BE2C (cell line): ENCODE data around the gene RPL27A.

Experiments used
- DNase-seq: peaks from one replicate; pipeline ENCODE4 v3.0.0-alpha.2; 2020
- H3K27me3 ChIP-seq: fragments of 250-450 bp; sonication (Bioruptor Pico); 2 replicates; pipeline ENCODE4 v1.5.1; 2020; ENCODE audit warnings: mild to moderate bottlenecking
- H3K36me3 ChIP-seq: fragments of 250-450 bp; sonication (Bioruptor Pico); 2 replicates; pipeline ENCODE4 v1.5.1; 2020; ENCODE audit warnings: mild to moderate bottlenecking
- H3K4me1 ChIP-seq: fragments of 250-450 bp; sonication (Bioruptor Pico); 2 replicates; pipeline ENCODE4 v1.5.1; 2020
- H3K4me3 ChIP-seq: 2 replicates; pipeline ENCODE4 v1.5.1; 2011; ENCODE audit warnings: low read depth, low read length
- H3K9me3 ChIP-seq: fragments of 250-450 bp; sonication (Bioruptor Pico); 2 replicates; pipeline ENCODE4 v1.5.1; 2020
- TF ChIP-seq, protein P1 (sequence below): IDR thresholded peaks from 2 replicates; pipeline ENCODE4 v1.5.1; 2012; ENCODE audit warnings: mild to moderate bottlenecking, low read depth, low read length

RPL27A gene

DNA sequence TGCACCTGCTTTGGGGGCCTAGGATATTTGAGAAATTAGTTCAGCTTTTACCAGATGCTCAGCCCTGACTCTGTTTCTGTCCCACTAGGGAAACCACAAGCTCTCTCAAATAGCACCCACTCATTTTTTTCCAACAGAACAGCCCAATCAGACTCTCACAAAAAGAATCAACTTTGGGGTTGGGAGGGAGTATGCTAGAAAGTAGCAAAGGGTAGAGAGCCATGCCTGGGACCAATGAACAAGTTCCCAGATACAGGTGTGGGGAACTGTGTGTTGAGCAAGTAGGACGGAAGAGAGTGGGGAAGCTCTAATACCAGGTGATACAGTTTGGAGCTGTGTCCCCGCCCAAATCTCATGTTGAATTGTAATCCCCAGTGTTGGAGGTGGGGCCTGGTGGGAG, 41.3 kb upstream of the RPL27A start:
- no peak for DNase-seq
- TF ChIP-seq, protein P1, sequence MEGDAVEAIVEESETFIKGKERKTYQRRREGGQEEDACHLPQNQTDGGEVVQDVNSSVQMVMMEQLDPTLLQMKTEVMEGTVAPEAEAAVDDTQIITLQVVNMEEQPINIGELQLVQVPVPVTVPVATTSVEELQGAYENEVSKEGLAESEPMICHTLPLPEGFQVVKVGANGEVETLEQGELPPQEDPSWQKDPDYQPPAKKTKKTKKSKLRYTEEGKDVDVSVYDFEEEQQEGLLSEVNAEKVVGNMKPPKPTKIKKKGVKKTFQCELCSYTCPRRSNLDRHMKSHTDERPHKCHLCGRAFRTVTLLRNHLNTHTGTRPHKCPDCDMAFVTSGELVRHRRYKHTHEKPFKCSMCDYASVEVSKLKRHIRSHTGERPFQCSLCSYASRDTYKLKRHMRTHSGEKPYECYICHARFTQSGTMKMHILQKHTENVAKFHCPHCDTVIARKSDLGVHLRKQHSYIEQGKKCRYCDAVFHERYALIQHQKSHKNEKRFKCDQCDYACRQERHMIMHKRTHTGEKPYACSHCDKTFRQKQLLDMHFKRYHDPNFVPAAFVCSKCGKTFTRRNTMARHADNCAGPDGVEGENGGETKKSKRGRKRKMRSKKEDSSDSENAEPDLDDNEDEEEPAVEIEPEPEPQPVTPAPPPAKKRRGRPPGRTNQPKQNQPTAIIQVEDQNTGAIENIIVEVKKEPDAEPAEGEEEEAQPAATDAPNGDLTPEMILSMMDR = no peak
- no peaks in the 10 kb centered on the region for H3K36me3 ChIP-seq

DNA sequence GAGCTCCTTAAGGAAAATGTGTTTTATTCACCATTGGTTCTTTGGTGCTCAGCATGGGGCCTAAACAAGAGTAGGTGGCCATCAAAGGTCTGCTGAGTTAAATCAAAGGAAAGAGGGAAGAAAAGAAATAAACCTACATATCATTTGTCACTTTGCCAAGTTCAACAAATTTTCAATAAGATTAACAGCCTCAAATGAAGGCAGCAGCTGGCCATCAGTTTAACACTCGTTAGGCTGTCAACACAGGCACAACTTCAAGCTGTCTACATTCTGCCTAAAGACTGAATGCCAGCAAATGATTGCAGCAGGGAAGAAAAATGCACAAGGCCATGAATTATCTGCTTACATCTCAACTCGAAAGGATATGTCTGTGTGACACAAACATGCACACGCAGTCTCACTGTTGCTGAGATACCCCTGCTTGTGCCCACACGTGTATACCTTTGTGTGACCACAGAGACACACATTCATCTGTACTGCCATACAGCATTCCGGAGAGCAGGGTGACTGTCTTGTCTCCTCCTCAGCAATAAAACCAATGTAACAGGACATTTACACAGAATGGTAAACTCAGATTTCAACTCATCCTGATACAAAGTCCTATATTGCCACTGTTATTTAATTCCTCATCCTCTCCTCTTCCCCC, 40.3 kb upstream of the RPL27A start:
- Histone ChIP-seq H3K4me3 (no peak overlapping the region), H3K9me3 (no peaks in the 10 kb centered on the region), H3K27me3 (no peaks in the 10 kb centered on the region), H3K36me3 (no peaks in the 10 kb centered on the region), H3K4me1 (no peaks in the 10 kb centered on the region)
- TF ChIP-seq, protein P1 = no peak
- no peak for DNase-seq

More for the DNA sequence above, 41.3 kb upstream of the RPL27A start:
- H3K4me1 ChIP-seq = no peaks in the 10 kb centered on the region
- H3K27me3 ChIP-seq = no peaks in the 10 kb centered on the region
- H3K9me3 ChIP-seq = no peaks in the 10 kb centered on the region
- no peak overlapping the region for H3K4me3 ChIP-seq

DNA sequence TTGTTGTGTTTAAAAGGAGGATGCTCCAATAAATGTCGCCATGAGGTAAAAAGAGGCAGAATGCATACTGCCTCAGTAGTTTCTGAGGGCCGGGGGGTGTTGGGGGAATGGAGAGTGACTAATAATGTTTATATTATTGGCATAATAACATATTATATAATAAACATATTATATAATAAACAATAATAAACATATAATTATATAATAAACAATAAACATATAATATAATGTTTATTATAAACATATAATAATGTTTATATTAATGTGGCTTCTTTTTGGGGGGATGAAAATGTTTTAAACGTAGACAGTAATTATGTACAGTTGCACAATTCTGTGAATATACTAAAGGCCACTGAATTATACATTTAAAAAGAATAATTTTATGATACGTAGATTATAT, 35.7 kb upstream of the RPL27A start:
- no peaks in the 10 kb centered on the region for H3K36me3 ChIP-seq
- TF ChIP-seq, protein P1 = no peak
- no peaks in the 10 kb centered on the region for H3K9me3 ChIP-seq

DNA sequence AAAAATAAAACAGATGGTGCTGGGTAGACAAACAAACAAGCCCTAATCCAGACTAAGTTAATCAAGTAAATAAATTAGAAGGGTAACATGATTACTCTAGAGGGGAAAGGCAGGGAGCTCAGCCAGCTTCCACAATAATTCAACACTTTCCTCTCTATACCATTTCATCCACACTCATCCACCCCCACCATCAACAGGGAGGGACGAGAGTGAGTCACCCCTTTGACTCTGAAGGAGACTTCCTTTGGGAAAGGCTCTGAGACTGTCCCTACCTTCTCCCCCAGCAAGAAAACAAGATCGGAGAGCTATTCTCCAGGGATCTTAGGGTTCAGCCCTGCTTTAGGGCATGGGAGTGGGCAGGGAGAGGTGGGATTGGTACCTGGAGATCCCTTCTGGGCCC, 33.2 kb upstream of the RPL27A start:
- Histone ChIP-seq H3K4me3 (no peak overlapping the region), H3K36me3 (no peaks in the 10 kb centered on the region), H3K4me1 (no peaks in the 10 kb centered on the region), H3K27me3 (no peaks in the 10 kb centered on the region), H3K9me3 (no peaks in the 10 kb centered on the region)
- TF ChIP-seq, protein P1 = no peak
- DNase-seq = no peak

More for the DNA sequence above, 35.7 kb upstream of the RPL27A start:
- no peak for DNase-seq
- H3K4me3 ChIP-seq = no peak overlapping the region
- H3K4me1 ChIP-seq = no peaks in the 10 kb centered on the region
- no peaks in the 10 kb centered on the region for H3K27me3 ChIP-seq

DNA sequence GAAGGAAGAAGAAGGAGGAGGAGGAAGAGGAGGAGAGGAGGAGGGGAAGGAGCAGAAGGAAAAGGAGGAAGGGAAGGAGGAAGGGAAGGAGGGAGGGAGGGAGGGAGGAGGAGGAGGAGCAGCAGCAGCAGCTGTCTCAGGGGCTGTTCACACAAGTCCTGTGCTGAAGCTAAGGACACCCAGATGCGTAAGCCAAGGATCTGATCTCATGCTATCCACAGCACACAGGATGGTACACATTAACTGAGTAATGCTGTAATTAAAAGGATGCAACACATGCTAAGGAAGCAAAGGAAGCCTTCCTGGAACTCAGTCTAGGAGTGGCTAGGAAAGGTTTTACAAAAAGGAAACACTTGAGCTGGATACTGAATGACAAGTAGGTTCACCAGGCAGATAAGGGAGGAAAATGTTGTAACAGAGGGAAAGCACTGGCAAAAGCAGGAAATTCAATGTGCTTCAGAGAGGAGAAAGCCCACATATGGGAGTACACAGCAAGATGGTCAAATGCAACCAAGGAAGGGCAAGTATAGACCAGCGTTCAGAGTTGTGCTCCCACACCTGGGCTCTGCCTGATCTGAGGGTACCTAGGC, 32.1 kb upstream of the RPL27A start:
- H3K9me3 ChIP-seq = no peaks in the 10 kb centered on the region
- no peaks in the 10 kb centered on the region for H3K4me1 ChIP-seq
- no peak for DNase-seq
- H3K36me3 ChIP-seq = no peaks in the 10 kb centered on the region
- H3K4me3 ChIP-seq = no peak overlapping the region
- no peaks in the 10 kb centered on the region for H3K27me3 ChIP-seq
- TF ChIP-seq, protein P1 = no peak

DNA sequence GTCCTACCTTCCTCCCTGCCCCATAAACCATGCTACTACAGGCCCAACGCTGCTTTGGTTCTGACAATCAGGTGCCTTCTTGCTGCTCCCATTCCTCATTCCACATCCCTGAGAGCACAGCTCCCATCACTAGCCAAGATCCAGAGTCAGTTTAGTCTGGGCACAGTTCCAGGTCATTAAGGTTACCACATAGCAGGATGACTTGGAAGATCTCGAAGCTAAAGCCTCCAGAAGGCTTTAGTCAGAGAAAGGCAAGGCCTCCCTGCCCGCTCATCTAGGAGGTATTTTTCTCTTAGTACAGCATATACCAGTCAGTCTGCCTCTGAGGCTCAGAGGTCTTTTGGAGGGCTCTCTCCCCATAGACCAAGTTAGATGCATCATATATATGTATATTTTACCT, 30.5 kb upstream of the RPL27A start:
- TF ChIP-seq, protein P1 = no peak
- Histone ChIP-seq H3K9me3 (no peaks in the 10 kb centered on the region), H3K4me1 (no peaks in the 10 kb centered on the region), H3K27me3 (no peaks in the 10 kb centered on the region), H3K36me3 (no peaks in the 10 kb centered on the region), H3K4me3 (no peak overlapping the region)
- no peak for DNase-seq
